AG10803 (cell line): Measurements from ENCODE around the gene SCEL.

Experiments used
- DNase-seq: peaks from one replicate; pipeline ENCODE4 v3.0.0; 2010; ENCODE audit warnings: low read depth
- H3K4me3 ChIP-seq: 2 replicates; pipeline ENCODE4 v1.5.1; 2011; ENCODE audit warnings: mild to moderate bottlenecking, low read length, control low read depth
- CTCF ChIP-seq: conservative IDR thresholded peaks from 2 replicates; pipeline ENCODE4 v1.5.1; 2011; ENCODE audit warnings: mild to moderate bottlenecking, low read length, control low read depth, inconsistent platforms

The SCEL gene

GRCh38 chr13:77502104-77502720 is 33.3 kb upstream of the SCEL start:
- TF ChIP-seq CTCF = no peak
- DNase-seq = no peak
- H3K4me3 ChIP-seq = no peak overlapping the region

GRCh38 chr13:77503398-77503797 is 32.1 kb upstream of the SCEL start:
- H3K4me3 ChIP-seq = no peak overlapping the region
- no peak for DNase-seq
- TF ChIP-seq CTCF = no peak

GRCh38 chr13:77506874-77507273 is 28.6 kb upstream of the SCEL start:
- peak; percentile 9 for DNase-seq
- peak; percentile 46 for TF ChIP-seq CTCF
- no peak overlapping the region for H3K4me3 ChIP-seq

- peak; percentile 85 for DNase-seq
- no peak overlapping the region for H3K4me3 ChIP-seq
- no peak for TF ChIP-seq CTCF
Observed at GRCh38 chr13:77507931-77508776, 27.4 kb upstream of the SCEL start.

GRCh38 chr13:77508959-77509620 is 26.4 kb upstream of the SCEL start:
- no peak overlapping the region for H3K4me3 ChIP-seq
- no peak for TF ChIP-seq CTCF
- DNase-seq = peak; percentile 35

- H3K4me3 ChIP-seq = no peak overlapping the region
- TF ChIP-seq CTCF = no peak
- DNase-seq = no peak
Observed at GRCh38 chr13:77510156-77510555, 25.4 kb upstream of the SCEL start.
